ENCODE results near the gene HSD3B7. TPM values are rescaled to one million over a fixed set of nuclear protein-coding genes. Genes with fewer than 3 reads are reported as not detected.

HSD3B7 gene
- total and polyA plus RNA-seq, 2 of the 4 experiments (the other 2 are of a cell fraction) = 8.5 to 11.3 TPM

DNA sequence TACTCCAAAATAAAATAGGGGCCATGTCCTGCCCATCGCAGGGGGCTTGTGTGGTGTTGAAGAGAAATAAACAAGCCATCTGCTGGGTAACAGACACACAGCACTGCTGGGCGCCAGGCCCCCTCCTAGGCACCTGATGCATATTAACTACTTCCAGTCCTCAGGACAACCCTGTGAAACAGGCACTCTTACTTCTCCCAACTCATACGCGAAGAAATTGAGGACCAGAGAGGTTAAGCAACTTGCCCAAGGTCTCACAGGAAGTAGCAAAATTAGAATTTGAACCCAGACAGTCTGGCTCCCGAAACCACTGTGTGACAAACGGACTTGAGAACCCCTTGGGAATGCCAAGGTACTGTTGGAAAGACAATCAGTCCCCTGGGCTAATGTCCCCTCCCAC is 22.7 kb downstream of the HSD3B7 start:
- no peak overlapping the region for H3K9ac ChIP-seq (ENCODE audit: low read depth, low read length)
- H3K14ac ChIP-seq (replicated peaks; ENCODE audit: low read depth, low read length) = 0 out of 2 replicates have a peak overlapping the region, but pooled peaks have one; percentile 31
- H2AK9ac ChIP-seq (replicated peaks; ENCODE audit: low read depth, low read length, poor library complexity) = peak overlapping the region; percentile 22
- peaks cover 4 to 43% of the 10 kb centered on the region in 2 experiments; a peak in 3 of 4 replicates for H3K79me1 ChIP-seq (ENCODE audit: low read depth in 1 of 2, low read length in 2 of 2)
- no peak overlapping the region for H3K56ac ChIP-seq (ENCODE audit: extremely low read depth, insufficient read depth, low read length)
- H2BK120ac ChIP-seq (ENCODE audit: low read depth, low read length) = peak overlapping the region; percentile 63
- no peak overlapping the region for H3K4me3 ChIP-seq (ENCODE audit: insufficient read depth, low read depth, low read length)
- in situ Hi-C loops (cut with MboI; ENCODE audit: low sequenced_read_pairs) = no loop called here
- H2AK5ac ChIP-seq (ENCODE audit: low read depth, low read length) = peak overlapping the region; percentile 85
- no peak overlapping the region for H2AFZ ChIP-seq (replicated peaks; ENCODE audit: low read length, poor library complexity)
- H3K9me3 ChIP-seq (ENCODE audit: control insufficient read depth, insufficient read depth, low read length) = no peaks in the 10 kb centered on the region
- no peak overlapping the region for H2BK5ac ChIP-seq (ENCODE audit: low read depth, low read length, poor library complexity, severe bottlenecking)
- H3K27ac ChIP-seq (ENCODE audit: insufficient read depth, low read length) = no peak overlapping the region
- peak overlapping the region; percentile 14 for H4K91ac ChIP-seq (ENCODE audit: insufficient read depth, low read depth, low read length)
- peak overlapping the region in 1 of 2 experiments; percentile 73; a peak in 1 of 4 replicates for H4K8ac ChIP-seq (ENCODE audit: low read depth in 2 of 2, low read length in 2 of 2)
- H3K23ac ChIP-seq (ENCODE audit: low read depth, low read length) = 0 out of 2 replicates have a peak overlapping the region, but pooled peaks have one; percentile 63
- BruUV-seq (replicated peaks) = no TSS peak
- intact Hi-C loops (cut with micrococcal nuclease) = no loop called here
- peak overlapping the region; percentile 21; the same call in 1 of the 2 replicates for H3K4me2 ChIP-seq (ENCODE audit: low read depth, low read length)
- peak overlapping the region; percentile 21; the same call in 1 of the 2 replicates for H4K5ac ChIP-seq (ENCODE audit: low read depth, low read length)
- ChIA-PET CTCF (no interaction called here), POLR2A (ENCODE audit: unreplicated experiment) (no interaction called here)
- H3K18ac ChIP-seq (ENCODE audit: low read depth, low read length) = peak overlapping the region; percentile 34; the same call in 1 of the 2 replicates
- no peaks in the 10 kb centered on the region for H3K36me3 ChIP-seq (ENCODE audit: control insufficient read depth, insufficient read depth, low read length)
- H3K9me1 ChIP-seq (ENCODE audit: insufficient read depth, low read length) = 0 out of 2 replicates have a peak, but pooled peaks cover 5% of the 10 kb centered on the region
- peaks cover 32% of the 10 kb centered on the region for H3K4me1 ChIP-seq (ENCODE audit: control insufficient read depth, insufficient read depth, low read length)
- H4K20me1 ChIP-seq (ENCODE audit: insufficient read depth, low read length) = no peaks in the 10 kb centered on the region
- H2BK15ac ChIP-seq (ENCODE audit: low read depth, low read length) = peak overlapping the region; percentile 93; the same call in 2 of the 3 replicates
- 50% methylated on average over 2 of the region's 6 CpGs; no CpG with 5 or more reads in 1 of the 2 experiments for WGBS, 2 experiments (ENCODE audit: extremely low coverage in 2 of 2, insufficient read length in 1 of 2)
- H3K4ac ChIP-seq (ENCODE audit: low read depth, low read length) = peak overlapping the region; percentile 33; the same call in 1 of the 2 replicates
- dilution Hi-C loops (cut with HindIII; ENCODE audit: low sequenced_read_pairs, unreplicated experiment) = no loop called here
- H3K27me3 ChIP-seq (ENCODE audit: control insufficient read depth, insufficient read depth, low read length) = peaks cover 7% of the 10 kb centered on the region
- peak overlapping the region; percentile 52 for H2BK20ac ChIP-seq (ENCODE audit: low read depth, low read length)
- ATAC-seq (ENCODE audit: low read depth) (no peak), DNase-seq (no peak)
- no peak for TF ChIP-seq RCOR1 (IDR thresholded peaks at IDR 0.05; ENCODE audit: insufficient replicate concordance, low read length)
- no peak for TF ChIP-seq RFX5 (IDR thresholded peaks at IDR 0.05; ENCODE audit: low read depth, low read length)
- TF ChIP-seq MAFK (IDR thresholded peaks at IDR 0.05; ENCODE audit: low read depth, low read length) = no peak
- TF ChIP-seq RAD21 (IDR thresholded peaks at IDR 0.05; ENCODE audit: low read length) = no peak
- no peak for TF ChIP-seq MXI1 (IDR thresholded peaks at IDR 0.05; ENCODE audit: borderline replicate concordance, low read depth, low read length)
- no peak for TF ChIP-seq POLR2A (IDR thresholded peaks at IDR 0.05; ENCODE audit: low read depth, low read length)
- TF ChIP-seq, protein P1, sequence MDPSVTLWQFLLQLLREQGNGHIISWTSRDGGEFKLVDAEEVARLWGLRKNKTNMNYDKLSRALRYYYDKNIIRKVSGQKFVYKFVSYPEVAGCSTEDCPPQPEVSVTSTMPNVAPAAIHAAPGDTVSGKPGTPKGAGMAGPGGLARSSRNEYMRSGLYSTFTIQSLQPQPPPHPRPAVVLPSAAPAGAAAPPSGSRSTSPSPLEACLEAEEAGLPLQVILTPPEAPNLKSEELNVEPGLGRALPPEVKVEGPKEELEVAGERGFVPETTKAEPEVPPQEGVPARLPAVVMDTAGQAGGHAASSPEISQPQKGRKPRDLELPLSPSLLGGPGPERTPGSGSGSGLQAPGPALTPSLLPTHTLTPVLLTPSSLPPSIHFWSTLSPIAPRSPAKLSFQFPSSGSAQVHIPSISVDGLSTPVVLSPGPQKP (IDR thresholded peaks at IDR 0.05; ENCODE audit: borderline replicate concordance, low read depth, low read length) = no peak
- TF ChIP-seq CTCF (conservative IDR thresholded peaks at IDR 0.05; ENCODE audit: low read depth, low read length) = no peak
- TF ChIP-seq USF2 (IDR thresholded peaks at IDR 0.05; ENCODE audit: low read depth, low read length) = no peak
- no peak for TF ChIP-seq CHD1 (IDR thresholded peaks at IDR 0.05; ENCODE audit: low read depth, low read length)
- no peak for TF ChIP-seq FOS (IDR thresholded peaks at IDR 0.05; ENCODE audit: low read depth, low read length)
- TF ChIP-seq MAZ (IDR thresholded peaks at IDR 0.05; ENCODE audit: borderline replicate concordance, low read depth, low read length) = no peak
- no peak for TF ChIP-seq SMC3 (IDR thresholded peaks at IDR 0.05; ENCODE audit: low read depth, low read length)
- TF ChIP-seq CEBPB (IDR thresholded peaks at IDR 0.05; ENCODE audit: low read depth, low read length) = no peak
- TF ChIP-seq NFE2L2 (IDR thresholded peaks at IDR 0.05; ENCODE audit: low read depth, low read length) = no peak
- no peak for TF ChIP-seq BHLHE40 (IDR thresholded peaks at IDR 0.05; ENCODE audit: low read depth, low read length)
